ENCODE data around the gene KRT85.

KRT85 gene

DNA sequence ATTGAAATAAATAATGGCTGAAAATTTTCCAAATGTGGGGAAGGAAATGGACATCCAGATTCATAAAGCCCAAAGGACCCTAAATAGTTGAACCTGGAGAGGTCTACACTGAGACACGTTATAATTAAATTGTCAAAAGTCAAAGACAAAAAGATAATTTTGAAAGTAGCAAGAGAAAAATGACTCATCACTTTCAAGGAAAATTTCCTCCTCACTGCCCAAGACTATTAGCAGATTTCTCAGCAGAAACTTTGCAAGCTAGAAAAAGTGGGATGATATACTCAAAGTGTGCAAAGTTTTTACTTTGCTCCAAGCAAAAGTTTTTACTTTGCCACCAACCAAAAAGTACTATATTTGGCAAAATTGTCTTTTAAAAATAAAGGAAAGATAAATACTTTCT, 30.2 kb downstream of the KRT85 start:
- TF ChIP-seq PAX5 (IDR thresholded peaks at IDR 0.05; ENCODE audit: insufficient read depth, low read length, severe bottlenecking) (no peak), POLR2A (IDR thresholded peaks at IDR 0.05; ENCODE audit: low read depth, low read length) (no peak), TAF1 (IDR thresholded peaks at IDR 0.05; ENCODE audit: low read depth, low read length) (no peak), POU2F2 (IDR thresholded peaks at IDR 0.05; ENCODE audit: low read depth, low read length) (no peak), POLR2AphosphoS5 (IDR thresholded peaks at IDR 0.05; ENCODE audit: low read depth, low read length) (no peak), SPI1 (IDR thresholded peaks at IDR 0.05; ENCODE audit: low read depth, low read length) (no peak)
- FAIRE-seq: no peak
- no peak for DNase-seq (ENCODE audit: insufficient read length, low spot score)

GRCh38 chr12:52336641-52337040, 30.6 kb downstream of the KRT85 start:
- no peak for FAIRE-seq
- TF ChIP-seq POU2F2 (IDR thresholded peaks at IDR 0.05; ENCODE audit: low read depth, low read length) (no peak), SPI1 (IDR thresholded peaks at IDR 0.05; ENCODE audit: low read depth, low read length) (no peak), POLR2AphosphoS5 (IDR thresholded peaks at IDR 0.05; ENCODE audit: low read depth, low read length) (no peak), TAF1 (IDR thresholded peaks at IDR 0.05; ENCODE audit: low read depth, low read length) (no peak), POLR2A (IDR thresholded peaks at IDR 0.05; ENCODE audit: low read depth, low read length) (no peak)
- DNase-seq (ENCODE audit: insufficient read length, low spot score): no peak

GRCh38 chr12:52335598-52336262, 31.6 kb downstream of the KRT85 start:
- no peak for FAIRE-seq
- DNase-seq (ENCODE audit: insufficient read length, low spot score): no peak
- TF ChIP-seq POU2F2 (IDR thresholded peaks at IDR 0.05; ENCODE audit: low read depth, low read length) (no peak), SPI1 (IDR thresholded peaks at IDR 0.05; ENCODE audit: low read depth, low read length) (no peak), POLR2AphosphoS5 (IDR thresholded peaks at IDR 0.05; ENCODE audit: low read depth, low read length) (no peak), TAF1 (IDR thresholded peaks at IDR 0.05; ENCODE audit: low read depth, low read length) (no peak), POLR2A (IDR thresholded peaks at IDR 0.05; ENCODE audit: low read depth, low read length) (no peak), PAX5 (IDR thresholded peaks at IDR 0.05; ENCODE audit: insufficient read depth, low read length, severe bottlenecking) (no peak)

DNA sequence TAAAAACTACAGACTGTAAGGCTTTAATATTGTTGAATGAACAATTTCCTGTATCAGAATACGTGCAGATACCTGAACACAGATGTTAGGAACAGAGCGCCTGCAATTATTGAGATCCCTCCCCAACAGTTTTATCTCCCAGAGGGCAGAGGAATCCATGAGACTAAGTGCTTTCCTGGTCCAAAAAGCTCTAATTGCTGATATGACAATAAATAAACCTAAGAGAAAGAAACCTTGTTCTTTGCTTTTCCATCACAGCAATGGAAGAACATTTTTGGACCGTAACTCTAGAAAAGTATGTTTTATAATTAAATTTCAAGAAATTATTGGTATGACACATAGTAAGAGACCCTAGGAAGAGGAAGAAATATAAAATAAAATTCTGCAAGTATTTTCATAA, 33.1 kb downstream of the KRT85 start:
- FAIRE-seq (no peak), DNase-seq (ENCODE audit: insufficient read length, low spot score) (no peak)
- TF ChIP-seq TAF1 (IDR thresholded peaks at IDR 0.05; ENCODE audit: low read depth, low read length): no peak
- TF ChIP-seq SPI1 (IDR thresholded peaks at IDR 0.05; ENCODE audit: low read depth, low read length): no peak
- TF ChIP-seq POLR2AphosphoS5 (IDR thresholded peaks at IDR 0.05; ENCODE audit: low read depth, low read length): no peak
- no peak for TF ChIP-seq POLR2A (IDR thresholded peaks at IDR 0.05; ENCODE audit: low read depth, low read length)
- TF ChIP-seq PAX5 (IDR thresholded peaks at IDR 0.05; ENCODE audit: insufficient read depth, low read length, severe bottlenecking): no peak
- no peak for TF ChIP-seq POU2F2 (IDR thresholded peaks at IDR 0.05; ENCODE audit: low read depth, low read length)

DNA sequence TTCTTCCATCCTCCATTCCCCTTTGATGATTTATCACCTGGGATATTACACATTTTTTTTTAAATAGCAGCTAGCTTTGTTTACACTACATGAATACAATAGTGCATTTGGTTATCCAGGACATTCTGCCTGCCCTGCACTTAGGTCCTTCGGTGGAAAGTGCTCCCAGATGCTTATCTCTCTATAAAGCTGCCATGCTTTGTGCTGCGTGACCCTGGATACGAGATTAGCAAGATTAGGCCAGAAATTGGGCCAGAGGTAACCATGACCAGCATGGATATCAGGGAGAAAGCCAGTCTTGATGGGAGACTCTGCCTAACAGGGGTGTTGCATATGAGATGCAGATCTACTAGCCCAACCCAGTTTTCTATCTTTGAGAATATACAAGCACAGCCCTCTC, 34.0 kb downstream of the KRT85 start:
- no peak for DNase-seq (ENCODE audit: insufficient read length, low spot score)
- TF ChIP-seq TAF1 (IDR thresholded peaks at IDR 0.05; ENCODE audit: low read depth, low read length) (no peak), POLR2A (IDR thresholded peaks at IDR 0.05; ENCODE audit: low read depth, low read length) (no peak), PAX5 (IDR thresholded peaks at IDR 0.05; ENCODE audit: insufficient read depth, low read length, severe bottlenecking) (no peak), SPI1 (IDR thresholded peaks at IDR 0.05; ENCODE audit: low read depth, low read length) (no peak), POU2F2 (IDR thresholded peaks at IDR 0.05; ENCODE audit: low read depth, low read length) (no peak), POLR2AphosphoS5 (IDR thresholded peaks at IDR 0.05; ENCODE audit: low read depth, low read length) (no peak)
- no peak for FAIRE-seq

GRCh38 chr12:52332381-52332780, 34.9 kb downstream of the KRT85 start:
- DNase-seq (ENCODE audit: insufficient read length, low spot score): no peak
- no peak for FAIRE-seq
- TF ChIP-seq POLR2A (IDR thresholded peaks at IDR 0.05; ENCODE audit: low read depth, low read length) (no peak), POLR2AphosphoS5 (IDR thresholded peaks at IDR 0.05; ENCODE audit: low read depth, low read length) (no peak), SPI1 (IDR thresholded peaks at IDR 0.05; ENCODE audit: low read depth, low read length) (no peak), PAX5 (IDR thresholded peaks at IDR 0.05; ENCODE audit: insufficient read depth, low read length, severe bottlenecking) (no peak), TAF1 (IDR thresholded peaks at IDR 0.05; ENCODE audit: low read depth, low read length) (no peak), POU2F2 (IDR thresholded peaks at IDR 0.05; ENCODE audit: low read depth, low read length) (no peak)

- no peak for FAIRE-seq
- no peak for DNase-seq (ENCODE audit: insufficient read length, low spot score)
- TF ChIP-seq TAF1 (IDR thresholded peaks at IDR 0.05; ENCODE audit: low read depth, low read length): no peak
- TF ChIP-seq POLR2AphosphoS5 (IDR thresholded peaks at IDR 0.05; ENCODE audit: low read depth, low read length): no peak
- TF ChIP-seq POLR2A (IDR thresholded peaks at IDR 0.05; ENCODE audit: low read depth, low read length): no peak
- TF ChIP-seq SPI1 (IDR thresholded peaks at IDR 0.05; ENCODE audit: low read depth, low read length): no peak
- no peak for TF ChIP-seq POU2F2 (IDR thresholded peaks at IDR 0.05; ENCODE audit: low read depth, low read length)
Observed at GRCh38 chr12:52331833-52332232, 35.4 kb downstream of the KRT85 start.

DNA sequence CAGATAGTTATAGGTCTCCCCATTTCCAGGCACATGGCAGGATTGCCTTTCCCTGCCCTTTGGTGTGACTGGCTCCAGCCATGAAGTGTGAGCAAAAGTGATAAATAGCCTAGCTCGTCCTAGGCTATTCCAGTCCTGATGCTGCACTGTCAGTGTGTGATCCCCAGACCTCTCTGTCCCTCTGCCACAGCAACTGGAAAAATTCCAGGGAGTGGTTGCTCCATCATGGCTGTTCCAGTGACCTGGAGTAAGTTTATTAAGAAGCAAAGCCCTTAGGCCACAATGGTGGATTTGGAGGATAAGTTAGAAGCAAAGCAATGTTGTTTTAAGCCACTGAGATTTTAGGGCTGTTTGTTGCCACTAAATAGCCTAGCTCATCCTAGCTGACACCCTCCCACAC, 36.2 kb downstream of the KRT85 start:
- DNase-seq (ENCODE audit: insufficient read length, low spot score) (no peak), FAIRE-seq (no peak)
- TF ChIP-seq POLR2A (IDR thresholded peaks at IDR 0.05; ENCODE audit: low read depth, low read length) (no peak), POLR2AphosphoS5 (IDR thresholded peaks at IDR 0.05; ENCODE audit: low read depth, low read length) (no peak), PAX5 (IDR thresholded peaks at IDR 0.05; ENCODE audit: insufficient read depth, low read length, severe bottlenecking) (no peak), TAF1 (IDR thresholded peaks at IDR 0.05; ENCODE audit: low read depth, low read length) (no peak), SPI1 (IDR thresholded peaks at IDR 0.05; ENCODE audit: low read depth, low read length) (no peak), POU2F2 (IDR thresholded peaks at IDR 0.05; ENCODE audit: low read depth, low read length) (no peak)

GRCh38 chr12:52327830-52328500, 39.3 kb downstream of the KRT85 start:
- DNase-seq (ENCODE audit: insufficient read length, low spot score) (no peak), FAIRE-seq (no peak)
- TF ChIP-seq POLR2AphosphoS5 (IDR thresholded peaks at IDR 0.05; ENCODE audit: low read depth, low read length): no peak
- no peak for TF ChIP-seq PAX5 (IDR thresholded peaks at IDR 0.05; ENCODE audit: insufficient read depth, low read length, severe bottlenecking)
- no peak for TF ChIP-seq POU2F2 (IDR thresholded peaks at IDR 0.05; ENCODE audit: low read depth, low read length)
- no peak for TF ChIP-seq SPI1 (IDR thresholded peaks at IDR 0.05; ENCODE audit: low read depth, low read length)
- TF ChIP-seq POLR2A (IDR thresholded peaks at IDR 0.05; ENCODE audit: low read depth, low read length): no peak
- no peak for TF ChIP-seq TAF1 (IDR thresholded peaks at IDR 0.05; ENCODE audit: low read depth, low read length)
